ENCODE data around the gene FLII. TPM values are rescaled to one million over a fixed set of nuclear protein-coding genes. Genes with fewer than 3 reads are reported as not detected.

Gene FLII
- total and polyA plus RNA-seq, 2 of the 13 experiments (the other 11 are each of a cell fraction or from before 2014, with no cell fraction given): 130 to 303 TPM

DNA sequence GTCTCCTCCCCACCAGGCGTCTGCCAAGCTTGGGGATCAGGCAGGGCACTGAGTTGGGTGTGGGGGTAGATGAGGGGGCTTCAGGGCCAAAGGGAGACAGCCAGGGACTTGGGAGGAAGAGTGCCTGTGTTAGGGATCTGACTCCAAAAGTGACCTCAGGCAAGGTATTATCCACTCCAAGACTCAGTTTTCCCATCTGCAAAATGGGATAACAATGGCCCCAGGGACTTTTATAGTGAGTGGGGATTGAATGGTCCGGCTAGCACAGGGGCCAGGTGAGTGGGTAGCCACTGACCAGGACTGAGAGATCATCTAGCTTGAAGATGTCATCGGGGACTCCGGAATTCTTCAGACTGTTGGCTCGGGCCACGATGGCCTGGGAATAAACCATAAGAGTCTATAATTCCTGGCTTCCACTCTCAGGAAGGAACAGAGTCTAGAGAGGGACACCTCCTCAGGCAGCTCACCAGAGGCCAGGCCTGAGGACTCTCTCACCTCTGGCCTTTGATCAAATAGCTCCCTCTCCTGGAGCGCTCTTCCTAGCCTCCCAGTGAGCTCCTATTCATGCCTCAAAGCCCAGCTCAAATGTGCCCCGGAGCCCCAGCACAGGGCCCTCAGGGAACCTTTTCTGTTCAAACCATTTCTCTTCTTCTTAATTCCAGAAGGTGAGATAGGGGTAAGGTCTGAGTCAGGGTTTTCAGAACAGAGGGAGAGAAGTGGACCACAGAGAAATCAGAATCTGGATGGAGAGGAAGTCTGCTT, 3.5 kb downstream of the FLII start:
- peaks cover 31 to 58% of the 10 kb centered on the region in 2 experiments; a peak in 4 of 5 replicates for H3K36me3 ChIP-seq (replicated peaks in 1 of 2; ENCODE audit: control insufficient read depth in 1 of 2, insufficient read depth in 2 of 2, low read length in 2 of 2)
- H3K4me2 ChIP-seq (ENCODE audit: low read depth, low read length): no peak overlapping the region
- H3K27ac ChIP-seq (ENCODE audit: extremely low read length, insufficient read depth, low read length): no peak overlapping the region
- no peak overlapping the region for H3K9ac ChIP-seq (ENCODE audit: insufficient read depth, low read depth, low read length)
- H3K27me3 ChIP-seq (ENCODE audit: control insufficient read depth in 1 of 2, insufficient read depth in 2 of 2, low read length in 2 of 2): no peaks in the 10 kb centered on the region; a peak in 1 of 5 replicates
- no peak for FAIRE-seq
- WGBS (ENCODE audit: low lambda C conversion rate): 97% methylated on average over 8 of the region's 8 CpGs
- H3K79me2 ChIP-seq (ENCODE audit: insufficient read depth, low read length): peaks cover 21% of the 10 kb centered on the region
- intact Hi-C loops (cut with micrococcal nuclease; ENCODE audit: unreplicated experiment): loop anchor here (5.0 kb wide), 1 partner anchor 62 kb away; the partner anchor contains the start of gene SMCR8
- peaks cover 22% of the 10 kb centered on the region for H3K4me1 ChIP-seq (ENCODE audit: insufficient read depth, low read length)
- H3K4me3 ChIP-seq (replicated peaks in 1 of 3; ENCODE audit: insufficient read depth in 1 of 3, low read depth in 2 of 3, low read length in 3 of 3): no peak overlapping the region
- ATAC-seq: no peak
- peaks cover 8% of the 10 kb centered on the region; the same call in 1 of the 2 replicates for H4K20me1 ChIP-seq (ENCODE audit: insufficient read depth, low read length)
- H2AFZ ChIP-seq (ENCODE audit: low read length): no peak overlapping the region
- CTCF ChIA-PET (ENCODE audit: low intra/inter-chr PET ratio, low total read pairs): no interaction called here
- no peak for DNase-seq (ENCODE audit: low spot score)
- in situ Hi-C loops (cut with HindIII; ENCODE audit: extremely low pct_ligation_motif_present, low pct_unique_long_range_greater_than_20kb): loop anchor here (5.0 kb wide), 1 partner anchor 33 kb away; no protein-coding TSS in a partner anchor
- POLR2A ChIA-PET: no interaction called here
- no peaks in the 10 kb centered on the region for H3K9me3 ChIP-seq (ENCODE audit: low read length)
- BruUV-seq (replicated peaks): no TSS peak
- TF ChIP-seq CEBPG (CRISPR knock-in tag; IDR thresholded peaks at IDR 0.05) (no peak), HDAC6 (IDR thresholded peaks at IDR 0.05; ENCODE audit: low read depth, low read length) (no peak), ZNF558 (CRISPR knock-in tag; IDR thresholded peaks at IDR 0.05; ENCODE audit: borderline replicate concordance) (no peak), GRHL1 (CRISPR knock-in tag; conservative IDR thresholded peaks at IDR 0.05) (no peak), FOXA1 (IDR thresholded peaks at IDR 0.05) (no peak), FOXA1 (CRISPR knock-in tag; IDR thresholded peaks at IDR 0.05) (no peak), AHR (CRISPR knock-in tag; IDR thresholded peaks at IDR 0.05) (no peak)
- TF ChIP-seq, protein P1, sequence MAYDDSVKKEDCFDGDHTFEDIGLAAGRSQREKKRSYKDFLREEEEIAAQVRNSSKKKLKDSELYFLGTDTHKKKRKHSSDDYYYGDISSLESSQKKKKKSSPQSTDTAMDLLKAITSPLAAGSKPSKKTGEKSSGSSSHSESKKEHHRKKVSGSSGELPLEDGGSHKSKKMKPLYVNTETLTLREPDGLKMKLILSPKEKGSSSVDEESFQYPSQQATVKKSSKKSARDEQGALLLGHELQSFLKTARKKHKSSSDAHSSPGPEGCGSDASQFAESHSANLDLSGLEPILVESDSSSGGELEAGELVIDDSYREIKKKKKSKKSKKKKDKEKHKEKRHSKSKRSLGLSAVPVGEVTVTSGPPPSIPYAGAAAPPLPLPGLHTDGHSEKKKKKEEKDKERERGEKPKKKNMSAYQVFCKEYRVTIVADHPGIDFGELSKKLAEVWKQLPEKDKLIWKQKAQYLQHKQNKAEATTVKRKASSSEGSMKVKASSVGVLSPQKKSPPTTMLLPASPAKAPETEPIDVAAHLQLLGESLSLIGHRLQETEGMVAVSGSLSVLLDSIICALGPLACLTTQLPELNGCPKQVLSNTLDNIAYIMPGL (CRISPR knock-in tag; IDR thresholded peaks at IDR 0.05; ENCODE audit: borderline replicate concordance in 1 of 2, low read depth in 1 of 2): no peak
- TF ChIP-seq, protein P2, sequence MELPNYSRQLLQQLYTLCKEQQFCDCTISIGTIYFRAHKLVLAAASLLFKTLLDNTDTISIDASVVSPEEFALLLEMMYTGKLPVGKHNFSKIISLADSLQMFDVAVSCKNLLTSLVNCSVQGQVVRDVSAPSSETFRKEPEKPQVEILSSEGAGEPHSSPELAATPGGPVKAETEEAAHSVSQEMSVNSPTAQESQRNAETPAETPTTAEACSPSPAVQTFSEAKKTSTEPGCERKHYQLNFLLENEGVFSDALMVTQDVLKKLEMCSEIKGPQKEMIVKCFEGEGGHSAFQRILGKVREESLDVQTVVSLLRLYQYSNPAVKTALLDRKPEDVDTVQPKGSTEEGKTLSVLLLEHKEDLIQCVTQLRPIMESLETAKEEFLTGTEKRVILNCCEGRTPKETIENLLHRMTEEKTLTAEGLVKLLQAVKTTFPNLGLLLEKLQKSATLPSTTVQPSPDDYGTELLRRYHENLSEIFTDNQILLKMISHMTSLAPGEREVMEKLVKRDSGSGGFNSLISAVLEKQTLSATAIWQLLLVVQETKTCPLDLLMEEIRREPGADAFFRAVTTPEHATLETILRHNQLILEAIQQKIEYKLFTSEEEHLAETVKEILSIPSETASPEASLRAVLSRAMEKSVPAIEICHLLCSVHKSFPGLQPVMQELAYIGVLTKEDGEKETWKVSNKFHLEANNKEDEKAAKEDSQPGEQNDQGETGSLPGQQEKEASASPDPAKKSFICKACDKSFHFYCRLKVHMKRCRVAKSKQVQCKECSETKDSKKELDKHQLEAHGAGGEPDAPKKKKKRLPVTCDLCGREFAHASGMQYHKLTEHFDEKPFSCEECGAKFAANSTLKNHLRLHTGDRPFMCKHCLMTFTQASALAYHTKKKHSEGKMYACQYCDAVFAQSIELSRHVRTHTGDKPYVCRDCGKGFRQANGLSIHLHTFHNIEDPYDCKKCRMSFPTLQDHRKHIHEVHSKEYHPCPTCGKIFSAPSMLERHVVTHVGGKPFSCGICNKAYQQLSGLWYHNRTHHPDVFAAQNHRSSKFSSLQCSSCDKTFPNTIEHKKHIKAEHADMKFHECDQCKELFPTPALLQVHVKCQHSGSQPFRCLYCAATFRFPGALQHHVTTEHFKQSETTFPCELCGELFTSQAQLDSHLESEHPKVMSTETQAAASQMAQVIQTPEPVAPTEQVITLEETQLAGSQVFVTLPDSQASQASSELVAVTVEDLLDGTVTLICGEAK (IDR thresholded peaks at IDR 0.05): no peak
- TF ChIP-seq, protein P2 (CRISPR knock-in tag; IDR thresholded peaks at IDR 0.05): no peak

Data from HepG2 (cell line).